HG03342 (cell line): ENCODE data around the gene LTV1.
"Not testable (repeated sequence)": the region's sequence is repeated elsewhere in the genome, so short reads cannot be mapped to it uniquely, and the experiment has no call there.

Experiments
- ATAC-seq: cut with Tn5 transposase; IDR thresholded peaks from one replicate; pipeline ENCODE4 v1.9.1; 2021; ENCODE audit warnings: mild to moderate bottlenecking, moderate library complexity; ENCODE audit not compliant: unreplicated experiment

The LTV1 gene, protein sequence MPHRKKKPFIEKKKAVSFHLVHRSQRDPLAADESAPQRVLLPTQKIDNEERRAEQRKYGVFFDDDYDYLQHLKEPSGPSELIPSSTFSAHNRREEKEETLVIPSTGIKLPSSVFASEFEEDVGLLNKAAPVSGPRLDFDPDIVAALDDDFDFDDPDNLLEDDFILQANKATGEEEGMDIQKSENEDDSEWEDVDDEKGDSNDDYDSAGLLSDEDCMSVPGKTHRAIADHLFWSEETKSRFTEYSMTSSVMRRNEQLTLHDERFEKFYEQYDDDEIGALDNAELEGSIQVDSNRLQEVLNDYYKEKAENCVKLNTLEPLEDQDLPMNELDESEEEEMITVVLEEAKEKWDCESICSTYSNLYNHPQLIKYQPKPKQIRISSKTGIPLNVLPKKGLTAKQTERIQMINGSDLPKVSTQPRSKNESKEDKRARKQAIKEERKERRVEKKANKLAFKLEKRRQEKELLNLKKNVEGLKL

DNA sequence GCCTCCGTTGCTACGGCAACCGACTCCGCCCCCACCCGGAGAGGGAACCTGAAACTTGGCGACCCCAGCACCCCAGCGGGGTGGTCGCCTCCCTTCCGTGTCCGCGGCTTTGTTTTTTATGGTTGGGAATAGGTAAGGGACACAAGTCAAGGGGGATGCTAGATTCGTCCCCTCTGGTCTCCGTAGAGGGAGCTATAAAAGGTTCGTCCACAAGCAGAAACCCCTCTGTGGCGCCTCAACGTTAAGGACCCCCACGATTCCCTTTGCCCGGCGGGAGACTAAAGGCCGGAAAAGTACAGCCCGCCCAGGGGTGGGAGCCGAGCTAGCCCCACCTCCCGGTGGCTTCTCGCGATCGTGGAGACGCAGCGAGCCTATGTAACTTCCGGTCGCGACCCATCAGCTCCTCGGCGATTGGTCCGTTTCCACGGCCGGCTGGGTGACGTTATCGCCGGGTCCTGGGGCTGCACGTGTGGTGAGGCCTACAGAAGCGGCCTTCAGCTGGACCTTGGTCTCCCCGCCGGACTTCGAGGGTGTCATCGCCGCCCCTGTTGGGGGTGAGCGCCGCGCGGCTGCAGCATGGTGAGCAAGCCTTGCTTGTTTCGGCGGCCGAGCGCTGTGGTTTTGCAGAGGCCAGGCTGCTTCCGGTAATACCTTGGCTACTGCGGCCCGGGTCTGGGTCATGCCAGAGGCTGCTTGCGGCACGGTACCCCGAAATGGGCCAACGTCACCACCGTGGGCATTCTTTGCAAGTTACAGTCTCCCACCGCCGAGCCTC is at the start of gene LTV1:
Gene LTV1, plus strand, starts transcription at position 437 of the 775 bp plus-strand sequence. Its CDS starts 140 bp downstream, at position 577.
- peak; percentile 99 for ATAC-seq

DNA sequence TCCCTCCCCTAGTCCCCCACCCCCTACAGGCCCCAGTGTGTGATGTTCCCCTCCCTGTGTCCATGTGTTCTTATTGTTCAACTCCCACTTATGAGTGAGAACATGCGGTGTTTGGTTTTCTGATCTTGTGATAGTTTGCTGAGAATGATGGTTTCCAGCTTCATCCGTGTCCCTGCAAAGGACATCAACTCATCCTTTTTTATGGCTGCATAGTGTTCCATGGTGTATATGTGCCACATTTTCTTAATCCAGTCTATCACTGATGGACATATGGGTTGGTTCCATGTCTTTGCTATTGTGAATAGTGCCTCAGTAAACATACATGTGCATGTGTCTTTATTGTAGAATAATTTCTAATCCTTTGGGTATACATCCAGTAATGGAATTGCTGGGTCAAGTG is 46.6 kb upstream of the LTV1 start:
- ATAC-seq: not testable (repeated sequence)

DNA sequence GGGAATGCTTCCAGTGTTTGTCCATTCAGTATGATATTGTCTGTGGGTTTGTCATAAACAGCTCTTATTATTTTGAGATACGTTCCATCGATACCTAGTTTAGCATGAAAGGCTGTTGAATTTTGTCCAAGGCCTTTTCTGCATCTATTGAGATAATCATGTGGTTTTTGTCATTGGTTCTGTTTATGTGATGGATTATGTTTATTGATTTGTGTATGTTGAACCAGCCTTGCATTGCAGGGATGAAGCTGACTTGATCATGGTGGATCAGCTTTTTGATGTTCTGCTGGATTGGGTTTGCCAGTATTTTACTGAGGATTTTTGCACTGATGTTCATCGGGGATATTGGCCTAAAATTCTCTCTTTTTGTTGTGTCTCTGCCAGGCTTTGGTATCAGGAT is 44.7 kb upstream of the LTV1 start:
- not testable (repeated sequence) for ATAC-seq

DNA sequence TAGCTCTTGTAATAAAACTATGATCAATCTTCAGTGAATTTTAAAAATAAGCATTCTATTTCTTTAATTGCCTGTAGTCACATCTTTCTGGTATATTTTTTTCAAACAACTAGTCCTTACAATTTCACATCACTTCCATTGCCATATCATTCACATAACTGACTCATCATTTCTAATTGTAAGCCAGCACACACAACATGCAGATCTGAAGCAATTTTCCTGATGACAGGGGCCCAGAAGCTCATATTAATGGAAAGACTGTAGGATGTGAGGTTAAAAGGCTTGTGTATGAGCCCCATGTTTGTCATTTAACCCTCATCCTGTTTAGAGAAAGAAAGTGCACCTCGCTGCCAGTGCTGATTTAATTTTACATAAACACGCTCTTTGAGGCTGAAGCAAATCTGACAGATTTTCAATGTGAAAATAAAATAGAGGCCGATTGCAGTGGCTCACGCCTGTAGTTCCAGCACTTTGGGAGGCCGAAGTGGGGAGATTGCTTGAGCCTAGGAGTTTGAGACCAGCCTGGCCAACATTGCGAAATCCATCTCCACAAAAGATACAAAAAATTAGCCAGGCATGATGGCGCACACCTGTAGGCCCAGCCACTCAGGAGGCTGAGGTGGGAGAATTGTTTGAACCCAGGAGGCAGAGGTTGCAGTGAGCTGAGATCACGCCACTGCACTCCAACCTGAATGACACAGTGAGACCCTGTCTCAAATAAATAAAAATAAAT is 40.1 kb upstream of the LTV1 start:
- ATAC-seq: no peak

DNA sequence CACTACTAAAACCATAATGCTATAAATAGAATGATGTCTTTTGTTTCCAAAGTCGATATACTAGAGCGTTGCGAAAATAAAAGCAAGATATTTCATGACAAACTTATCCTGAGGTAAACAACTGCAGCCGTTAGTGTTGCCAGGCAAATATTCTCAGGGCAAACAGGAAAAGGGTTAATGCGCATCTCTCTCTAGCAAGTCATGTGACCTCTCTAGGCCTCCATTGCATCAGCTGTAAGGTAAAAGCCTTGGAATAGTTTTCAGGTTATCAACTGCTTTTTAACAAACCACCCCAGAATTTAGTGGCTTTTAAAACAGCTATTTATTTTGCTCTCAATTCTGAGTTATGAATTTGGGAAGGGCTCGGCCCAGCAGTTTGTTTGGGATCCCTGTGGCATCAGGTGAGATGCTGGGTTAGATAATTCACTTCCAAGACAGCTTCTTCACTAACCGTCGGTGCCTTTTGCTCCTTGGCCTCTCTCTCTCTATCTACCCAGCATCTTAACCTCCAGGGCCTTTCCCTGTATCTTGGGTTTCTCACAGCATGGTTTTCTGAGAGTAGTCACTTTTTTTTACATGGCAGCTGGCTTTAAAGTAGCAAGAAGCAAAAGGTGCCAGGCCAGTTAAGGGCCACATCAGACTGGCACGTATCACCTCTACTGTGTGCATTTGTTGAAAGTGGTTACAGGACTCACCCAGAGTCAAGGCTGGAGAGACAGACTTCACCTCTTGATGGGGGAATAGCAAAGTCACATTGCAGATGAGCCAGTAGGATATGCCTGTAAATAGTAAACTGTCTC is 39.2 kb upstream of the LTV1 start:
- no peak for ATAC-seq

DNA sequence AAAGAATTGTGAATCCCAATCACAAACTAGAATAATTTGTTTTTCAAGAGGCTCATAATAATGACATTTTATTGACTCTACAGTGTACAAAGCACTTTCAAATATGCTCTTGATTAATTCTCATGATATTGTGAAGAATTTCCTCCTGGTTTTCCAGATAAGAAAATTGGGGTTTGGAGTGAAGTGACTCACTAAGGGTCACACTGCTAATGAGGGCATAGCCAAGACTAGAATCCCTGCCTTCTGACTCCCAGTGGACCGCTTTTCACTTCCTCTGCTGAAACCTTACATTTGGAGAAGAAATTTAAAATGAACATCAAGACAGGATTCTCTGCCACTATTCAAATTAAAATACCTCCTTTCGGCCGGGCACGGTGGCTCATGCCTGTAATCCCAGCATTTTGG is 38.3 kb upstream of the LTV1 start:
- ATAC-seq: no peak

DNA sequence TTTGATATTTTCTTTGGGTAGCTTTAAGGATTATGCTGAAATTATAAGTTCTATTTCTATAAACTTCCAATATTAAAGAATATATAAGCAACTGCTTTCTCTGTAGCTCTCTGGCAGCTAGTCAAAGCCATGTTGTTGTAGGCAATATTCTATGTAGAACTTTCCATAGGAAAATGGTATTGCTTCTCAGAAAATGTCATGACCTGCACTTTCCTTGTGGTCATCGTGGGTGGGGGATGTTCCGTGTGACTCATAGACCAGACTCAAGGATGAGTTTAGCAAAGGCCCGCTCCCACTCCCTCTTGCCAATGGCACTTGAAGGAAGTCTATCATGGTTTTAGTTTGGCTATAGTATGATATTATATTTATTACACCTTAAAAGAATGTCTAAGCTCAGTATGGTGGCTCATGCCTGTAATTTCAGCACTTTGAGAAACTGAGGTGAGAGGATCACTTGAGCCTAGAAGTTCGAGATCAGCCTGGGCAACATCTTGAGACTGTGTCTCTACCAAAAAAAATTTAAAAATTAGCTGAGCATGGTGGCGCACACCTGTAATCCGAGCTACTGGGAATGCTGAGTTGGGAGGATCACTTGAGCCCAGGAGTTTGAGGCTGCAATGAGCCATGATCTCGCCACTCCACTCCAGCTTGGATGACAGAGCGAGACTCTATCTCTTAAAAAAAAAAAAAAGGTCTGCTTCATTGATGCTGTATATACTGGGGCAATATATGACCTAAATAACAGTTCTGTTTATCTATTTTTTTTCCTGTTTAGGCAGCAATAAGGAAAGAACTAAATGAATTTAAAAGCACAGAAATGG is 36.6 kb upstream of the LTV1 start:
- ATAC-seq: no peak

DNA sequence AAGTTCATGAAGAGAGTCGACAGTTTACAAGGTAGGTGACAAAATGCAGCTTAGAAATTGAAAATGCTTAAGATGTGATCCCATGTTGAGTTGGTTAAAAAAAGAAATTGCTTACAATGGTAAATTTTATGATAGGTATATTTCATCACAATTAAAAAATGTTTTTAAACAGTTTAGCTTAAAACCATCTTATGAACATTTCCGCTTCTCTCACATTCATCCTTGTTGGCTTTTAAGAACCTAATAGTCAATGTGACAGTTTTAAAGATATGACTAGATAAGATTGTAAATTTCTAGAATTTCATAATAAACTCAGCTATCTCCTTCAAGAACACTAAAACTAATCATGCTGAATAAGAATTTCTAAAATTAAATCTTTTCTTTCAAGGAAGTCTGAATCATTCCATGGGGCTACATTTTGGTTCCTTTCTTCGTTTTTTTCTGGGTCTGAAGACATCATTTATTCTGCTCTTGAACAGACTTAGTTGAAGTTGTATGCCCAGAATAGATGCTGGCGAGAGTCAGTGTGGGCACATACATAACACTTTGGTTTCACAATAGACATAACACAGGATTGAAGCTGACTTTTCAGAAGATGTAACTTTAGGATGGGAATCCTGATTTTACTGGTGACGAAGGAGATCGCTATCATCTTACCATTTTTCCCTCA is 35.9 kb upstream of the LTV1 start:
- no peak for ATAC-seq

DNA sequence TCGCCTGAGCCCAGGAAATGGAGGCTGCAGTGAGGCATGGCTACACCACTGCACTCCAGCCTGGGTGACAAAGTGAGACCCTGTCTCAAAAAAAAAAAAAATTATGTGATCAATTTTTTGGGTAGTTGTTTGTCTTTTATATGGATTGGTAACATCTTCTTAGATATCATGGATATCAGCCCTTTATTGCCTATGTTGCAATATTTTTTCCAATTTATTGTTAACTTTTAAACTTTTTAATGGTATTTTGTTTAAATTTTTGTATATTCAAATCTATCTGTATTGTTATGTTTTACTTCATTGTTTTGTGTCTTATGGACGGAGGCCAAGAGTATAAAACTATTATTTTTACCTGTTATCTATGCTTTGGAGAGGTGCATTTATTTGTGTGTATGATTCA is 32.4 kb upstream of the LTV1 start:
- ATAC-seq: no peak

DNA sequence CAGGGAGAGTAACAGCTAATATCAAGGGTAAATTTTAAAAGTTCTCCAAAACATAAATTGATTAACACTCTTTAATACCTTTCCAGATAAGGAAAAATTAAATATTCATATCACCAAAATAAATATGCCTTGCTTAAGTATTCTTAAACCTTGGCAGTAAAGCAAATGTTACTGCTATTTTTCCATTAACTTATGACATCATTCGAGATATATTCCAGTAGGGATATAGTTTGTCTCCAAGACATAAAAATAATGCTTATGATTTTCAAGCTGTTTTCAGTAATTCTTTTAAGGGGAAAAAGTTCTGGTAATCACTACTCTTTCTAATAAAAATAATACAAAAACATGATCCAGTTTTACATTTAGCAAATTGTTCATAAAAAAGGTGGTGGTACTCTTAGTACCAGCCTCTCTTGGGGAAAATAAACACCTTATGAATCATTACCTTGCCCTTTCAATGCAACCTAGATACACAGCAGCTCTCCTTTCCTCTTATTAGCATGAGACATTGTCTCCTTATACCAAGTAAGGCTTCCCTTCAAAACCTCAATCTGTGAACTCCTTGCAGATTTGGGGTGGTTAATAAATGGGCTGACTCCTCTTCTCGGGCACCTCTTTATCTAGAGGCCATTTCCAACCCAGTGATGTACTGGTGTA is 31.5 kb upstream of the LTV1 start:
- ATAC-seq: no peak

DNA sequence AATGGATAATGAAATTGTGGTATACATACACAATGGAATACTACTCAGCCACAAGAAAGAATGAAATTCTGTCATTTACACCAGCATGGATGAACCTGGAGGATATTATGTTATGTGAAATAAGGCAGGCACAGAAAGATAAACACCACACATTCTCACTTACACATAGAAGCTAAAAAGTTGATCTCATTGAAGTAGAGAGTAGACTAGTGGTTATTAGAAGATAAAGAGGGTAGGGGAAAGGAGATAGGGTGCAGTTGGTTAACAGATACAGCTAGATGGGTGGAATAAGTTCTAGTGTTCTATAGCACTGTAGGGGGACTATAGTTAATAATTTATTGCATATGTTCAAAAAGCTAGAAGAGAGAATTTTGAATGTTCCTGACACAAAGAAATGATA is 25.5 kb upstream of the LTV1 start:
- ATAC-seq: no peak

DNA sequence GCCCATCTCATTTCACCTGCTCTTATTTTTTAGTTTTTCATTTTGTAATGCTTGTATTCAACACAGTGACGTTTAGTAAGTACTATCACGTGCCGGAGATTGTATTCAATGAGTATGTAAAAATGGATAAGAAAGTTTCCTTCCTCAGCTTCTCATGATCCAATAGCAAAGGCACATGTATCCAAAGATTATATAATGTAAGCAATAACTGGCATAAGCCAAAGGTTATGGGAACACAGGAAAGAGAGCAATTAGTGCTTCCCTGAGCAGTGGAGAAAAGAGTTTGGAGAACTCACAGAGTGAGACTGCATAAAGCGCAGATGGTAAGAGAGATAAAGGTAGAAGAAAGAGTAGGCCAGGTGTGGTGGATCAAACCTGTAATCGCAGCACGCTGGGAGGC is 21.8 kb upstream of the LTV1 start:
- ATAC-seq: no peak

DNA sequence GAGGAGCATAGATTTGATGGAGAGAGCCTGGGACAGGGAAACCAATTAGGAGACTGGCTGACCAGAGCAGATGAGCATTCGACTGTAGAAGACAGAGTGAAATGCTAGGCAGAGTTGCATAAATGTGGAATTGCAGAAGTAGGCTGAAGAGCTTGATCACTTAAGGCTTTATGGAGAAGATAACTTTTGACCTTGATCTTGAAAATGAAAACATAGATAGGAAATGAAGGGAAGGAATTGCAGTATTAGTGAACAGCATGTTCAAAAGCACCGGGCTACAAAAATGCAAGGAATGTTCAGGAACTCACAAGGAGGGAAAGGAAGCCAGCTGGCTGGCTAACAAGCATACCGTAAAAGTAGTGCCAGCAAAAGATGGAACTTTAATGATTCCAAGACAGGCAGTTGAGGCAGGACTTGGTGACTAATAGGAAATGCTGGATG is 20.5 kb upstream of the LTV1 start:
- ATAC-seq: no peak

DNA sequence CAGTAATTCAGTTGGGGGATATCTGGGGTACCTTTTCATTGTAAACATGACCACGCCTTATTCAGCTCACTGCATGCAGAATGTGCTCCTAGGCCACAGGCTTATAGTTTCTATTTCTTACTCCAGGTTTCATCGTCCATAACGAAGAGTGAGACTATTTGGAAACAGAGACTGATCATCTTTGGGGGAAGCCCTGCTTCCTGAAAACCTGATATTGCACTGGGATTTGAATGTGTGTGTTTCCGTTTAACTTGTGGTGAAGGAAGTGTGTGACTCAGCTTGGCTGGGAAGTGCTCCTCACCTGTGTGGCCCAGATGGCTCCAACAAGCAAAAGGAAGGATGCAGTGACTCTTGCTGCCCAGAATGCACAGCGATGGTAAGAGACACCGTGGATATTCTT is 19.6 kb upstream of the LTV1 start:
- ATAC-seq: no peak

DNA sequence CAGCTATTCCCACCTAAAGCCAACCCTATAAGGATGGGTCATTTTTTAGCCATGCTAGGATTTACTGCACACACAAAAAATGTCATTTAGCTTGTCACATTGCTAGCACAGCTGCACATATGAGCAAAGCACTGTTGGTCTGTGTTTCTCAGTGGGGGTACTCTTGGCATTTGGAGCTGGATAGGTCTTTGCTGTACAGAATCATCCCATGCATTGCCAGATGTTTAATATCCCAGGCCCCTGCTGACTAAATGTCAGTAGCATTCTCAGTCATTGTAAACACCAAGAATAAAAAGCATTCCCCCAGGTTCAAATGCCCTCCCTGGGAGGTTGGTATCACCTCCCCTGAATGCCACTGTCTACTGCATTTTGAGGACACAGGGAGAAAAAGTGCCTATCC is 14.6 kb upstream of the LTV1 start:
- no peak for ATAC-seq

DNA sequence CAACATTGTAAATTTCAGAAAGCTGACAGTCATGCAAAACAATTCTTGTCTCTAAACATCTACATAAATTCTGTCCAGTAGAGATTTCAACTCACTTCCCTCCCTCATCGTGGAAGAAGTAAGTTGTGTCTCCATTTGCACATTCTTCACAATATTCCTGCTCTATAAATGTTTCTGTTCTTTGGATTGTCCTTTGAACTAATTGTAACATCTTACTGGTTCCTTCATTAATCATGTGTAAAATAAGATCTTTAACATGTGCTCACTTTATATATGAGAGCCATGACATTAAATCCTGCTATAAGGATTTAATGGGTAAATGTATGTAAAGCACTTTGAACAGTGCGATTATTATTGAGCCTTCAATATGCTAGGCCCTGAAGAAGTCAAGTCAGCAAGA is 7.0 kb upstream of the LTV1 start:
- ATAC-seq: no peak

DNA sequence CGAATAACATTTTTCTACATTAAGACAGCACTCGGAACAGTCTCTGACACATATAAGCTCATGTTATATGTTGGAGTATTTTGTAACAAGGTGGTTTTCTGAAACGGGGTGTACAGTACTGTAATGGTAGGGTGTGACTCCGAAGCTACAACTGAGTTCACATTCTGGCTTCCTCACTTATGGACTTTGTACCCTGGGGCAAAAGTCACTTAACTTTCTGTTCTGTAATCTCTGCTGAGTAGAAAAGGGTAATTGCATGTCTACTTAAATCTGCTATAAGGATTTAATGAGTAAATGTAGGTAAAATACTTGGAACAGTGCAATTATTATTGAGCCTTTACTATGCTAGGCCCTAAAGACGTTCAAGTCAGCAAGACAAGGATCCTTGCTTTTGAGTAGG is 4.7 kb upstream of the LTV1 start:
- ATAC-seq: no peak

DNA sequence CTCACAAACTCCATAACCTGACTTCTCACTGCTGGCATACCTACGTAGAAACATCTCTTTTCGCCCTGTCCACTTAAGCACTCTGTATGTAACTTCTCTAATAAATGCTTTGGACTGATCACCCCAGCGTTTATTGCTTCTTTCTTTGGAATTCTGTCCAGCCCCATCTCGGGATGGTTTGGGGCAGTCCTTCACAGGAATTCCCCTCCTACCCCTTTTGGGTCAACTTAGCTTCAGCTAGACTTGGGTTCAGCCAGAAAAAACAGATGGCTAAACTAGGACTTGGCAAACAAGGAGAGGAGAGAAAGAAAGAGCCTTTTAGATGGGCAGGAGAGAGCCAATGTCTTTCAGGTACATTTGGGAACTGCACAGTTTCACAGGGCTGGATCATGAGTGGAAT is 3.9 kb upstream of the LTV1 start:
- no peak for ATAC-seq
